Measurements from ENCODE around the gene CAP1. TPM values are rescaled to one million over a fixed set of nuclear protein-coding genes. Genes with fewer than 3 reads are reported as not detected.

The CAP1 gene
- total RNA-seq, 1 donor from 2014 or later = 367 TPM

DNA sequence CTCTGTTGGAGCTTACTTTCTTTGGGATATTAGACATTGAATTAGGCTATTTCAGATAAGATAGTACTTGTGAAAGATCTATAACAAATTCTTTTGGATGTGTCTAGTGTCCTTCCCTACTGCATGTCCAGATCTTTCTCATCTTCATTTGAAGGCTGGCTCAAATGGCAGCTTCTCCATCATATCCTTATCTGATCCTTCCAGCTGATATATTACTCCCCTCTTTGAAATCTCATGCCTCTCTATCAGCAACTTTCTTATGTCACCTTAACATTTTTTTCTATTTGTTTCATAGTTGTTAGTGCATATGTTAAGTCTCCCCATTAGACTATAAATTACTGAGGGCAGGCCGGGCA, 17.5 kb downstream of the CAP1 start:
- TF ChIP-seq, protein P1, sequence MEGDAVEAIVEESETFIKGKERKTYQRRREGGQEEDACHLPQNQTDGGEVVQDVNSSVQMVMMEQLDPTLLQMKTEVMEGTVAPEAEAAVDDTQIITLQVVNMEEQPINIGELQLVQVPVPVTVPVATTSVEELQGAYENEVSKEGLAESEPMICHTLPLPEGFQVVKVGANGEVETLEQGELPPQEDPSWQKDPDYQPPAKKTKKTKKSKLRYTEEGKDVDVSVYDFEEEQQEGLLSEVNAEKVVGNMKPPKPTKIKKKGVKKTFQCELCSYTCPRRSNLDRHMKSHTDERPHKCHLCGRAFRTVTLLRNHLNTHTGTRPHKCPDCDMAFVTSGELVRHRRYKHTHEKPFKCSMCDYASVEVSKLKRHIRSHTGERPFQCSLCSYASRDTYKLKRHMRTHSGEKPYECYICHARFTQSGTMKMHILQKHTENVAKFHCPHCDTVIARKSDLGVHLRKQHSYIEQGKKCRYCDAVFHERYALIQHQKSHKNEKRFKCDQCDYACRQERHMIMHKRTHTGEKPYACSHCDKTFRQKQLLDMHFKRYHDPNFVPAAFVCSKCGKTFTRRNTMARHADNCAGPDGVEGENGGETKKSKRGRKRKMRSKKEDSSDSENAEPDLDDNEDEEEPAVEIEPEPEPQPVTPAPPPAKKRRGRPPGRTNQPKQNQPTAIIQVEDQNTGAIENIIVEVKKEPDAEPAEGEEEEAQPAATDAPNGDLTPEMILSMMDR (IDR thresholded peaks at IDR 0.05) = no peak
- Mint-ChIP-seq H3K4me3 (ENCODE audit: unreplicated experiment) (no peak overlapping the region), H3K4me1 (ENCODE audit: unreplicated experiment) (peaks cover 16% of the 10 kb centered on the region), H3K9me3 (ENCODE audit: unreplicated experiment) (no peaks in the 10 kb centered on the region), H3K27ac (ENCODE audit: unreplicated experiment) (peak overlapping the region; percentile 27), H3K36me3 (ENCODE audit: unreplicated experiment) (peaks cover 30% of the 10 kb centered on the region), H3K27me3 (ENCODE audit: unreplicated experiment) (no peaks in the 10 kb centered on the region)
- no peak for DNase-seq (ENCODE audit: extremely low spot score, unreplicated experiment)

DNA sequence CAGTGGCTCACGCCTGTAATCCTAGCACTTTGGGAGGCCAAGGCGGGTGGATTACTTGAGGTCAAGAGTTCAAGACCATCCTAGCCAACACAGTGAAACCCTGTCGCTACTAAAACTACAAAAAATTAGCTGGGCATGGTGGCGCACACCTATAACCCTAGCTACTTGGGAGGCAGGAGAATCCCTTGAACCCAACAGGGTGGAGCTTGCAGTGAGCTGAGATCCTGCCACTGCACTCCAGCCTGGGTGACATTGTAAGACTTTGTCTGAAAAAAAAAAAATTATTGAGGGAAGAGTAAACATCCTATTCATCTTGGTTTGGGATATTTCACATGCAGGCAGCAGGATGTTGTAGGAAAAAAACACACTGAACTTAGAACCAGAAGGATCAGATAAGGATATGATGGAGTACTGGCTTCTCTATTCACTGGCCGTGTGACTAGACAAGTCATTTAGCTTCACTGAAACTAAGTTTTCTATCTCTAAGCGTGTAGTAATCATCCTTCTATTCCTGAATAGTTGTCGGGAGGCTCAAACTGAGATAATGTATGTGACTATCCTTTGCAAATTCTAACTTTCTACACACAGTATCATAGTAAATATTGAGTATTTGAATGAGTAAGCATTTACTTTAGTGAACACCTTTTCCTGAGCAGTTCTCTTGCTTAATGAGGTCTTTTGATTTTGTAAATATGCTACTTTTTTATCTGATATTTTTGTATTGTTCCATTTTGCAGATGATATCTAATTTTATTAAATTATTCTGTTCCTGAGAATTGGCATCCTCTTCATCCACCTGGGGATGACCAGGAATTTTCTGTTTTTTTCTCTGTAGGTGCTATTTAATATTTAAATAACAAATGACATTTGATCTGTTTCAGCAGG, 18.2 kb downstream of the CAP1 start:
- H3K36me3 Mint-ChIP-seq (ENCODE audit: unreplicated experiment) = peaks cover 35% of the 10 kb centered on the region
- TF ChIP-seq, protein P1 (IDR thresholded peaks at IDR 0.05) = no peak
- no peaks in the 10 kb centered on the region for H3K27me3 Mint-ChIP-seq (ENCODE audit: unreplicated experiment)
- H3K4me1 Mint-ChIP-seq (ENCODE audit: unreplicated experiment) = peaks cover 16% of the 10 kb centered on the region
- H3K27ac Mint-ChIP-seq (ENCODE audit: unreplicated experiment) = peak overlapping the region; percentile 27
- no peak overlapping the region for H3K4me3 Mint-ChIP-seq (ENCODE audit: unreplicated experiment)
- H3K9me3 Mint-ChIP-seq (ENCODE audit: unreplicated experiment) = no peaks in the 10 kb centered on the region
- no peak for DNase-seq (ENCODE audit: extremely low spot score, unreplicated experiment)

DNA sequence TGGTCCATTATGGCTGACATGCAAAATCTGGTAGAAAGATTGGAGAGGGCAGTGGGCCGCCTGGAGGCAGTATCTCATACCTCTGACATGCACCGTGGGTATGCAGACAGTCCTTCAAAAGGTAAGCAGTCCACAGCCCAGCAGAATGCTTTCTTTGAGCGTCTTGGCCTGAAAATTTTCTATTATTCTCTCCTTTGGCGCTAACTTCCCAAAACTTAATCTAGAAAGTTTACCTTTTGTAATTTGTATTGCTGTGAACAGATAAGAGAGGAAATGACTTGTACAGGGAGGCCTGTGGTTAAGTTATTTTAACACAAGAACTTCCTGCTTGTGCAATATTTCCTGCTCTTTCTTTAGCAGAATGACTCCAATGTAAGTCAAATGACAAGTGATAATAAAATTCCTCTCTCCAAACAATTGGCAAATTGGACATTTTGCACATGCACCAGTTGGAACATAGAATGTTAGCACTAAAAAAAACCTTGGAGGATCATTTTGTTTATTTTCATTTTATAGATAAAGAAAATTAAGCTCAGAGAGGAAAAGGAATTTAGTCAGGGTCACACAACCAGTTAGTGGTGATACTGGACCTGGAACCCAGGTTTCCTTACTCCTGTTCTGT, 18.9 kb downstream of the CAP1 start:
- TF ChIP-seq, protein P1 (IDR thresholded peaks at IDR 0.05) = no peak
- no peak overlapping the region for H3K27ac Mint-ChIP-seq (ENCODE audit: unreplicated experiment)
- H3K9me3 Mint-ChIP-seq (ENCODE audit: unreplicated experiment) = no peaks in the 10 kb centered on the region
- no peak overlapping the region for H3K4me3 Mint-ChIP-seq (ENCODE audit: unreplicated experiment)
- no peaks in the 10 kb centered on the region for H3K27me3 Mint-ChIP-seq (ENCODE audit: unreplicated experiment)
- DNase-seq (ENCODE audit: extremely low spot score, unreplicated experiment) = no peak
- peaks cover 42% of the 10 kb centered on the region for H3K36me3 Mint-ChIP-seq (ENCODE audit: unreplicated experiment)
- H3K4me1 Mint-ChIP-seq (ENCODE audit: unreplicated experiment) = peaks cover 15% of the 10 kb centered on the region

DNA sequence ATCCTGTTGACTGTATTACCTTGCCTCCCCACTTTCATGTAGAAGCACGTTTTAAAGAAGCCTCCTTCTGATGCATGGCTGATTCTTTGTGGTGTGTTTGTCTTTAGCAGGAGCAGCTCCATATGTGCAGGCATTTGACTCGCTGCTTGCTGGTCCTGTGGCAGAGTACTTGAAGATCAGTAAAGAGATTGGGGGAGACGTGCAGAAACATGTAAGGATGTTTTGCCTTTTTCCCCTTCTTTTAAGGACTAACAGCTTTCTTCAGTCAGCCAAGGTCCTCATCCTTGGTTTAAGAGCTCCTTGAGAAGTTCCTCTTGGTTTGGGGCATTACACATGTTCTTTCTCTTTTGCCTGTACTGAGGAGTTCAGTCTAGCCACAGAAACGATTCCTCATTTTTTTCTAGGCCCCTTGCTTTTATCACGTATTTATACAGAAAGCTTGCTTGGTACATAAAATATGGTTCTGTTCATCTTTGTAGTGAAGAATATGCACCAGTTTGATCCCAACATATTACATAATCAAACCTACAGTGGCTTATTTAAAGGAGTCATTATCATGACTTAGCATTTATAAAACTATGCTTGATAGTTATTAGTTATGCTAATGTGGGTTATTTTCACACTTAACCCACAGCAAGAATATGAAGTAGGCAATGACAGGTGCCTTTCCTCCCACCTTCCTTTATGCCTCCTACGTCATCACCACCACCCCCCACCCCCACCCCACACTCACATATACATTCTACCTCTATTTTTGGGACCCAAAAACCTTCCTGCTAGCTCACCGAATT, 19.6 kb downstream of the CAP1 start:
- Mint-ChIP-seq H3K36me3 (ENCODE audit: unreplicated experiment) (peaks cover 49% of the 10 kb centered on the region), H3K4me1 (ENCODE audit: unreplicated experiment) (peaks cover 15% of the 10 kb centered on the region), H3K4me3 (ENCODE audit: unreplicated experiment) (no peak overlapping the region), H3K27ac (ENCODE audit: unreplicated experiment) (no peak overlapping the region), H3K27me3 (ENCODE audit: unreplicated experiment) (no peaks in the 10 kb centered on the region), H3K9me3 (ENCODE audit: unreplicated experiment) (no peaks in the 10 kb centered on the region)
- TF ChIP-seq, protein P1 (IDR thresholded peaks at IDR 0.05) = no peak
- no peak for DNase-seq (ENCODE audit: extremely low spot score, unreplicated experiment)
